HG02610 (cell line): Measurements from ENCODE around the gene WNT7B.

ENCODE experiments used
- ATAC-seq: cut with Tn5 transposase; IDR thresholded peaks from one replicate; pipeline ENCODE4 v1.9.1; 2021; ENCODE audit warnings: mild to moderate bottlenecking, moderate library complexity; ENCODE audit not compliant: unreplicated experiment

The WNT7B gene

DNA sequence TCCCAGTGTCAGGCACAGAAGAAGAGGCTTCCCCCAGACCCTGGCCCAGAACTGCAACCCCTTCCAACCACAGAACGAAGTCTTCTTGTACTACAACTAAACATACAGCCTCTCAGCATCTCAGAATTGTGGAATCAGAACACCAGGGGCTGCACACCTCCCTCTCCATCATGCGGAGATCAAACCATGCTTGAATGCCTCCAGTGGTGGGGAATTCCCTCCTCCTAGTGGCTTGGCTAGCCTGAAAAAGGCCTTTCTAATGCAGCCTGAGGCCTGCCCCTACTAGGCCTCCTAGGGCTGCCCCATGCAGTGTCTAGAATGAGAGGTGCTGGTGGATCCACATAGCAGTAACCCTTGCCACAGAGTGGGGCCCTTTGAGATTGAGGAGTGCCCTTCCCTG is 62.7 kb downstream of the WNT7B start:
- no peak for ATAC-seq

- ATAC-seq, result no peak
These were observed 64.1 kb downstream of the WNT7B start for GRCh38 chr22:45912910-45913309.

GRCh38 chr22:45911601-45912271 is 65.2 kb downstream of the WNT7B start:
- no peak for ATAC-seq

GRCh38 chr22:45910928-45911467 is 66.0 kb downstream of the WNT7B start:
- no peak for ATAC-seq

DNA sequence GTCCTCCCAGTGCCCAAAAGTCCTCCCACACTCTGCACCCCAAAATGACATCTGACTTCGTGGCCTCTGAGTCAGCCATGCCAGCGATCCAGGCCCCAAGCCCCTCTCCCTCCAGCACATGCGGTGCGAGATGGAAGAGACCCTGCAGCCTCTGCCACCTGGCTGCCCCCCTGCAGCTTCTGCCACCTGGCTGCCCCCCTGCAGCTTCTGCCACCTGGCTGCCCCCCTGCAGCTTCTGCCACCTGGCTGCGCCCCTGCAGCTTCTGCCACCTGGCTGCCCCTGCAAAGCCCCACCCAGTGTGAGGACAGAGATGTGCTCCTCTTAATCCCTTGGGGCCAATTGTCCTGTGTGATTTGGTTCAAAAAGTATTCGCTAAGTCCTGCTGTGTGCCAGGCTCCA is 68.0 kb downstream of the WNT7B start:
- no peak for ATAC-seq

DNA sequence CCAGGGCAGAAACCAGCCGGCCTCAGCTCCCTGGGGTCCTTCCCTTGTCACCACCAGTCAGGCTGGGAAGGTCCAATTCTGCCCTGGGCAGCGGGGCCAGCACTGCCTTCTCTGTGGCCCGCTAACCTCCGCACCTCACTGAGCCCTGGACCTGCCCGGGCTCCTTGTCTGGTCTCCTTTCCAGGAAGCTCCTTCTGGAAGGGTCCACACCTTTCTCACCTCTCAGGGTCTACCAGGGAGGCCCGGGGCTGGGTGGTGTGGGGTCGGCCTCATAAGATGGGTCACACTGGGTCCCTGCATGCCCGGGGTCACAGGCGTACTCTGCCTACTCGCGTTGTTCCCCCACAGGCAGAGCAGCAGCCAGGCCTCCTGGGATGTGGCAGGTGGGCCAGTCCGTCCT is 69.0 kb downstream of the WNT7B start:
- ATAC-seq, result no peak

DNA sequence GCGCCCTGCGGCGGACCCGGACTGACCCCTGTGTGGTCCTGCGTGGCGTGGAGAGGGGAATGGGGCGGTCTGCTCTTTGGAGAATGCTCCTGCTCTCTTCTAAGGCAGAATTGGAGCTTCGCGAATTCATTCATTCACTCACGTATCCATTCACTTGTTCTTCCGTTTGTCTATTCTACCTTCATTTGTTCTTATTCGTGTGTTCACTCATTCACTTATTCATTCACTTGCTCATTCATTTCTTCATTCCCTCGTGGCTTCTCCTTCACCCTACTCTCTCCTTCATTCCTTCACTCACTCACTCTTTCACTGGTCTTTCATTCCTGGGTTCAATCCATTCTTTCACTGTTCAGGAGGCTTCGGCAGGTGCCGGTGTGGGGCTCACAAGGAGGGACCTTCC is 69.6 kb downstream of the WNT7B start:
- ATAC-seq, result no peak

DNA sequence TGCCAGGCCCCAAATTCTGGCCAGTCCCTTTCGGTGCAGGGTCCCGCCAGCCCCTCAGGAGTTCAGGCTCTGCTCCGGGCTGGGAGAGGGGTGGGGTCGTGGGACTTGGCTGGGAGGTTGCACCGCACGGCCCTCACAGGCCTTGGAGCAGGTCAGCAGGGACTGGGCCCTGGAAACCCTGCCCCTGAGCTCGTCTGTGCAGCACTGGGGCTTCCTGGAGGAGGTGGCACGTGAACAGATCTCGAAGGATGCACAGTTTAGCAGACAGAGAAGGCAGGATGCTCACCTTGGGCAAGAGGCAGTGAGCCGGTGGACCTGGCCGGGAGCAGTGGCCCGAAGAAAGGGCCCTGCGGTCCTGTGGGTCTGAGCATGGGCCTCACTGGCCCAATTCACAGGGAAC is 70.0 kb downstream of the WNT7B start:
- no peak for ATAC-seq

DNA sequence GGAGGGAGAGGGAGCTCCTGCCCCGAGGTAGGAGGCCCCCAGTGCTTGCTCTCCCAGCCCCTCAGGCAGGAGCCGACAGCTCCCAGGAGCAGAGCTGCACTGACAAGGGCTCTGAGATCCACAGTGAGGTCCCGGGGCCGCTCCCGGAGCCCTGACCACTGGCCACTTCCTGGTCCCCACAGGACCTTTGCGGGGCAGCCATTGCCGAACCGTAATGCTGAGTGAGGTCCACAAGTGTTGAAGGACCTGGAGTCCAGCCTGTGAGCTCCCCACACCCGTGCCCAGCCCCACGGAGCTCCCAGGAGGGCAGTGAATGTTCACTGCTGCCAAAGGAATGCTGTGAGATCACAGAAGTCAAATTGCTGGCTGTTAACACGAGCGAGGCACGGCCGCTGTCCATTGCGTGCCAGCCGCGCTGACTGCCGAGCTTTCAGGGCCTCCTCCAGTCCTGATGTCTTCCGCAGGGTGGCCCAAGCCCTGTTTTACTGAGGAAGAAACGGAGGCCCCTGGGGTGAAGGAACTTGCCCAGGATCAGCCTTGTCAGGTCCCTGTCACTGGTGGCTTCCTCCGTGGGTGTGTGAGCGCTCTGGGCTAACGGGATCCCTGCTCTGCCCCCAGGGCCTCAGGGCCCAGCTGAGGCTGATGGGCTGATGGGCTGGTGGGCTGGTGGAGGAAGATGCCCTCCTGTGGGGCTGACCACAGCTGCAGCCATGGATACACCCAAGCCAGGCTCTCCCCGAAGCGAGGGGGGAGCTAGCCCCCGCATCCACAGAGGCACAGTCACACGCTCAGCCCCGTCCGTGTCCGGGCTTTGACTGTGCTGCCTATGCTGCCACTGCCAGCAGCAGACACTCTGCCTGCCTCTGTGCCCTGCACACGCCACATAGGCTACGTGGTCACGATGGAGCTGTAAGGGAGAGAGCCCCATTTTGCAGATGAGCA is 70.8 kb downstream of the WNT7B start:
- ATAC-seq, result no peak

- no peak for ATAC-seq
These were observed 71.5 kb downstream of the WNT7B start for GRCh38 chr22:45905326-45905923.

DNA sequence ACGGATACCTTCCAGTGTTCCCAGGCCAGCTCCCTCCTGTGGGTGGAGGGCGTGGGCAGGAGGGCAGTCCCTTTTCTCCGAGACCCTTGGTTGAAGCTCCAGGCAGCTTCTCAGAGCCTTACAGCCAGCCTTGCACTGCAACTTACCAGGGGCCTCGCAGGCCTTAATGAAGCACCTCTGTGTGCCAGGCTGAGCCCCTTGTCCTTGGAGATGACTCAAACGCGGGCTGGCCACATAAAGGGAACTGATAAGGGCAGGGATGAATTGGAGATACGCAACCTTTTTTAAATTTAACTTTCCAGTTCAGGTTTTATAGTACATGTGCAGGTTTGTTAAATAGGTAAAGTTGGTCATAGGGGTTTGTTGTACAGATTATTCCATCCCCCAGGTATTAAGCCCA is 72.7 kb downstream of the WNT7B start:
- ATAC-seq, result no peak

DNA sequence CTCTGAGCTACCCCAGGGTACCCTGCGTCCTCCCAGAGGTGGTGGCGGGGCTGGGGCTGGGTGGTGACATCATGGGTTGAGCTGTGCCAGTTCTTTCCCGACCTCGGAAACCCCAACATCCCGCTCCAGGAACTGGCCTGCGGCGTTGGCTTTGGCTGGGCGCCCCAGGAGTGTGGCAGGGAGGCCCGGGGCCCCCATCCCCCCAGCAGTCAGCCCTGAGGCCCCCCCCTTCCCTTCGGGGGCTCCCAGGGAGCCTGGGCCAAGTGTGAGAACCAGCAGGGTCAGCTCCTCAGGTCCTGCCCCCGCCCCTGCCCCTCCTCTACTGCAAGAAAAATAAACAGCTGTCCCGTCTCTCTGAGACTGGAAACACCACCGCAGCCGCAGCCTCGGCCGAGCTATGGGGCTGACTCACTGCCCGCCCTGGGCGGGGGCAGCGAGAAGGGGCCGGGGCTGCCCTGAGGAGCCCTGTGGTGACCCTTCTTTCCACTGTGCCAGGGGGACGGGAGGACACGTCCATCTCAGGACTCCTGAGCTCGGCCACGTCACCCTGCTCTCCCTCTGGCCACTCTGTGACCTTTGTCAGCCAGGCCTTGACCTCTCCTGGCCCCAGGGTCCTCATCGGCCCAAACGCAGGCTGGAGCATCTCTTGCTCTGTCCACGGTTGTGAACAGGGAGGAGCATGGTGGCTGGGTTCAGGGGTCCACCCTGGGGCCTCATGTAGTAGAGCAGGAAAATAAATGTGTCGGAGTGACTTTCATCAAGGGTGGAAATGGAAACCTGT is 73.4 kb downstream of the WNT7B start:
- ATAC-seq, result no peak

DNA sequence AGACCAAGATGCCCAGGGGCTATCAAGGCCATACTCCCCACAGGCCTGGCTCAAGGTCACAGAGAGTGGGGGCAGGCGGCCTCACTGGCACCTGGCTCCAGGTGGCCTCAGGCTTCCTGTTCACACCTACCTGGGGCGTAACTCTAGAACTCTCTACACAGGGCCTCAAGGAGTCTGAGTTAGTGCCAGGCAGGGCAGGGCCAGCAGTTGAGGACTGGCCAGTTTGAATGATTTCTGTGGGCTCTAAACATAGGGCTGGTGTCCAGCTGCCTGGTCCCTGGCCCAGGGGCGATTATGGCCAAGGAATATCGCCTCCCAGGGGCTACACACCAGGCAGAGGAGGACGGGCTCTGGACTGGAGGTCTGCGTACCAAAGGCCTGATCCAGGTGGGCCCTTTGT is 79.2 kb downstream of the WNT7B start:
- ATAC-seq, result no peak

GRCh38 chr22:45896964-45897538 is 79.9 kb downstream of the WNT7B start:
- no peak for ATAC-seq

DNA sequence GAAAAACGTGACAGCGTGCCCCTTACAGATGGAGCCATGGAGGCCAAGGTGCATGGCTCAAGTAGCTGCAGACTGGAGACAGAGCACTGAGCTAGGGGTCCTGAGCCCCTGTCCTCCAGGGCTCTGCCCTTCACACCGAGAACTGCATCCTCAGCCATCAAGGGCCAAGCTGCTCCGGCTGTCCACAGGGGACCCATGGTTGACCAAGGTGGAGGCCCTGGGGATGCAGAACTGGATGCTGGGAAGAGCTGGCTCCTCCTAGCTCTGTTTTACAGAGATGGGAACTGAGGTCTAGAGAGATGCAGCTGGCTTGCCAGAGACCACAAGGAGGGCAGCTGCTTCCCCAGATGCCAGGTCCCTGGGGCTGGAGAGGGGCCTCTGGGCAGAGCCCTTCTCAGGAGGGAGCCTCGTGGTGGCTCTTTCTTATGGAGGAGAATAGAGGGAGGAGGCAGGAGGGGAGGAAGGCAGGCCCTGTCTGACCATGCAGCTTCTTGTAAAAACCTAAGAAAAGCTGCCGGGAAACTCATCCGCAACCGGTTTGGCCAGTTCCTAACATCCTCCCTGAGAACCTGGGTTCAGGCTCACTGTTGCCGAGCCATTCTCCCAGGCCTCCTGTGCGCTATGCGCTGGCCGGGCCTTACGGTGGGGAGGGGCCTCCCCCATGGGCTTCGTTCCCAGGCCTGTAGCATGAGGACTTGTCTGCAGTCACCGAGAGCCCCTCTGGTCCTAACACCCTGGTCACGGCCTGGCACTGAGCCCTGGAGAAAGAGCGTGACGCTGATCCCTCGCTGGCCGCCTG is 80.6 kb downstream of the WNT7B start:
- ATAC-seq, result no peak

DNA sequence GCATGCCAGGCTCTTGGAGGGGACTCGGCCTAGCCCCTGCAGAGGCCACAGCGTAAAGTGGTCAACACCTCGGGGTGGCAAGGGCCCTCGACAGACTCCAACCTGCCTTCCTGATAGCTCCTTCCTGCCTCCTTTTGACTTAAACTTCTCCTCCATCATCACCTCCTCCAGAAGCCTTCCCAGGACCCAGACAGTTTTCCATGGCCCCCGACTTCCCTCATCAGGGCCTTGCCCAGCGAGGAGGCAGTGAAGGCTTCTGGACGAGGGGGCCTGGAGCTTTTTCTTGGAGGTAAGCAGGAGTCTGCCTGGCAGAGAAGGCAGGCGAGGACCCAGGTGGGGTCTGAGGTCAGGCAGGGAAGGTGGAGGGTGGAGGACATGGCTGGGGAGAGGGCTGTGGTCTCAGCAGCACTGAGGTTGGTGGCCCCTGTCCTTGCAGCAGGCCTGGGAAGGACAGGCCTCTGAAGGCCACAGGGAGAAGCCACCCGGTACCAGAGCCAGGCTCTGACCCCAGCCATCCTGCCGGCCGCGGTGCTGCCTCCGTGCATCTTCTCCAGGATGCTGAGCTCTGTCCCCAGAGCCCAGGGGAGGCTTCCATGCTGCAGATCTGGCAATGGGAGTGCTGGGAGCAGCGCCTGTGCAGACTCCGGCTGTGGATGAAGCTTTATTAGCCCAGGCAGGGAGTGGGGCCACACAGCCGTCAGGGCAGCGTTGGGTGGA is 81.4 kb downstream of the WNT7B start:
- no peak for ATAC-seq

DNA sequence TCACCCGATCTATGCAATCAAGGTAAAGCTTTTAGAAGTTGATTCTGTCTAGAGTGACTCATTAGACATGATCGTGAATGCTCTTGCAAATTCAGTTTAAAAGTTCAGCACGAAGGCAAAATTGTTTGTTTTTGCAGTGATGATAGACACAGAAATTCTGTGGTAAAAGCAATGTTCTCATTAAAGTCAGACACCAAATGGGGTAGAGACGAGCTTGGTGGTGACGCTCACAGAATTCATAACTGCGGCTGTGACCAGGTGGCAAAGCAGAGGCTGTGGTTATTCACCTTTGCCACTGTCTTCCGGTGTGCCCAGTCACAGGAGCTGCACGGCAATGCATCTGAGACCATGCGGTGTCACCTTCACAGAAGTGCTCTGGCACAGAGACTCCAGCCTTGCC is 83.4 kb downstream of the WNT7B start:
- no peak for ATAC-seq

DNA sequence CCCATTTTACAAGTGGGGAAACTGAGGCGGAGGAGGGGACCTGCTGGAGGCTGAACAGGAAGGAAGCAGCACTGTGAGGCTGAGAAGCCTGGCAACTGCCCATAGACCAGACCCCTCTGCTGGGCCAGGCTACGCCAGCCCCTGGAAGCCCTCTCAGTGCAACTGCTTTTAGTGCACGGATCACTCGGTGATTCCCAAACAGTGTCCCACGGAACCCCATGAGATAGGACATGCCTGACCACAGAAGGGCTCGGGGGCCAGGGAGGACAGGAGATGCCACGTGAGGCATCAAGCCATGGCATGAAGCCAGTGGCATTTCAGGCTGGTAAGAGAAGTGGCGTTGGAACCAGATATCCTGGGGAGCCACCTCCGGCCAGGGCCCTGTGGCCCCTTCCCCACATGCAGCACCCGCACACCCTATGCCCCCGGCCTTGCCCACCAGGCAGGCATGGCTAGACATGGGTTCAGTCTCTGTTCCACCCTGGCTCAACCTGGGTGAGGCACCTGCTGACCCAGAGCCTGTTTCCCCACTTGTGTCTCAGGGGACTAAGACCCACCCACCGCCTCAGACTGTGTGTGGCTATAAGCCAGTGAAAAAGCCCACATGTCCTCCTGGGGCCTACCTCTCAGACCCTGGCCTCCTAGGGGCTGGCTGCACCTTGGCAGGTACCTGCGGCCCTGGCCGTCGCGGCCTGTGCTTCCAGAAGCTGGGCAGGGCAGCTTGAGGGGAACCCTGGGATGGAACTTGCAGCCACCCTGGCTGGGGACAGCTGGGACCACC is 84.1 kb downstream of the WNT7B start:
- no peak for ATAC-seq
